Stimulated activated naive B cell treated with anti-CD40 and anti-IgM and Interleukin-4, amounts not matched to agents 10 μg/mL and 1 μg/mL and 100 μg/mL, for 72 hours (primary cell): Measurements from ENCODE around the gene PPP6R2.

Experiments
- ATAC-seq, 2 donors: fragments of 150-1000 bp; cut with Tn5 transposase; replicated peaks; 2 replicates each; pipeline ENCODE4 v1.10.0; 2021; ENCODE audit warnings: moderate library complexity in 1 of 2
- DNase-seq: peaks from one replicate; pipeline ENCODE4 v3.0.0; 2021
- H3K27ac Mint-ChIP-seq: one replicate; pipeline ENCODE4 v1.8.0; 2022; ENCODE audit warnings: mild to moderate bottlenecking, mixed read lengths
- H3K27me3 Mint-ChIP-seq, 2 donors: one replicate each; pipeline ENCODE4 v1.8.0; 2022; ENCODE audit warnings: mixed read lengths in 2 of 2
- H3K36me3 Mint-ChIP-seq, 2 donors: one replicate each; pipeline ENCODE4 v1.8.0; 2022; ENCODE audit warnings: mixed read lengths in 2 of 2, mild to moderate bottlenecking in 1 of 2
- H3K4me1 Mint-ChIP-seq, 2 donors: one replicate each; pipeline ENCODE4 v1.8.0; 2022; ENCODE audit warnings: mixed read lengths in 2 of 2, mild to moderate bottlenecking in 1 of 2
- H3K4me3 Mint-ChIP-seq, 2 donors: one replicate each; pipeline ENCODE4 v1.8.0; 2022; ENCODE audit warnings: mild to moderate bottlenecking in 2 of 2, mixed read lengths in 2 of 2, moderate library complexity in 1 of 2
- H3K9me3 Mint-ChIP-seq, 2 donors: one replicate each; pipeline ENCODE4 v1.8.0; 2022; ENCODE audit warnings: mixed read lengths in 2 of 2, mild to moderate bottlenecking in 1 of 2

PPP6R2 gene

DNA sequence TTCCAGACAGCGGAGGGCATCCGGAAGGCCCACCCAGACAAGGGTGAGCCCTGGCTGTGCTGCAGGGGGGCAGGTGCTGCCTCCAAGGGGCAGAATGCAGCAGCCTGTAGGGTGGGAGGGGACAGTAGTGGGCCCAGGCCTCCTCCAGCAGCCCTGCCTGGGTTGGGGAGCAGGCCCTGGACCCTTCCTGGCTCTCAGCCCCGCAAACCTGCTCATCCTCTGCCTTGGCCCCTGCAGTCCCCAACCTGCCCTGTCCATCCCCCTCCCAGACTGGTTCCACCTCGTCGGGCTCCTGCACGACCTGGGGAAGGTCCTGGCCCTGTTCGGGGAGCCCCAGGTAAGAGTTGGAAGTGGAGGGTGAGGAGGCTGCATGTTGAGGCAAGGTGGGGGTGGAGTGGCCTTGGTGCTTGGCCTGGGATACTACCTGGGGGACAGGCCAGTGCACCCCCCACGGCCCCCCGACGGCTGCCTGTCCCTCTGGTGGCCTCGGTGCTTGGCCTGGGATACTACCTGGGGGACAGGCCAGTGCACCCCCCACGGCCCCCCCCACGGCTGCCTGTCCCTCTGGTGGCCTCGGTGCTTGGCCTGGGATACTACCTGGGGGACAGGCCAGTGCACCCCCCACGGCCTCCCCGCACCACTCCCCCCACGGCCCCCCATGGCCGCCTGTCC, 145.0 kb downstream of the PPP6R2 start:
- Mint-ChIP-seq H3K27me3 (no peaks in the 10 kb centered on the region), H3K27ac (no peak overlapping the region), H3K9me3 (no peaks in the 10 kb centered on the region), H3K4me1 (peaks cover 9 to 12% of the 10 kb centered on the region in 2 donors), H3K4me3 (no peak overlapping the region), H3K36me3 (no peaks in the 10 kb centered on the region)
- DNase-seq (no peak), ATAC-seq (no peak)

DNA sequence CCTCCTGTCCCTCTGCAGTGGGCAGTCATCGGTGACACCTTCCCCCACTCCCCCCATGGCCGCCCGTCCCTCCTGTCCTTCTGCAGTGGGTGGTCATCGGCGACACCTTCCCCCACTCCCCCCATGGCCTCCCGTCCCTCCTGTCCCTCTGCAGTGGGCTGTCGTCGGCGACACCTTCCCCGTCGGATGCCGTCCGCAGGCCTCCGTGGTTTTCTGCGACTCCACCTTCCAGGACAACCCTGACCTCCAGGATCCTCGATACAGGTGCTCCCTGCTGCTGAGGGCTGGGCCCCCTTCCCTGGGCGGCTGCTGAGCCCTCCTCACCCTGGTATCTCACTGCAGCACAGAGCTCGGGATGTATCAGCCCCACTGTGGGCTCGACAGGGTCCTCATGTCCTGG, 145.8 kb downstream of the PPP6R2 start:
- Mint-ChIP-seq H3K4me3 (no peak overlapping the region), H3K4me1 (peaks cover 9 to 12% of the 10 kb centered on the region in 2 donors), H3K27ac (no peak overlapping the region), H3K27me3 (no peaks in the 10 kb centered on the region), H3K36me3 (no peaks in the 10 kb centered on the region), H3K9me3 (no peaks in the 10 kb centered on the region)
- DNase-seq (no peak), ATAC-seq (no peak)

DNA sequence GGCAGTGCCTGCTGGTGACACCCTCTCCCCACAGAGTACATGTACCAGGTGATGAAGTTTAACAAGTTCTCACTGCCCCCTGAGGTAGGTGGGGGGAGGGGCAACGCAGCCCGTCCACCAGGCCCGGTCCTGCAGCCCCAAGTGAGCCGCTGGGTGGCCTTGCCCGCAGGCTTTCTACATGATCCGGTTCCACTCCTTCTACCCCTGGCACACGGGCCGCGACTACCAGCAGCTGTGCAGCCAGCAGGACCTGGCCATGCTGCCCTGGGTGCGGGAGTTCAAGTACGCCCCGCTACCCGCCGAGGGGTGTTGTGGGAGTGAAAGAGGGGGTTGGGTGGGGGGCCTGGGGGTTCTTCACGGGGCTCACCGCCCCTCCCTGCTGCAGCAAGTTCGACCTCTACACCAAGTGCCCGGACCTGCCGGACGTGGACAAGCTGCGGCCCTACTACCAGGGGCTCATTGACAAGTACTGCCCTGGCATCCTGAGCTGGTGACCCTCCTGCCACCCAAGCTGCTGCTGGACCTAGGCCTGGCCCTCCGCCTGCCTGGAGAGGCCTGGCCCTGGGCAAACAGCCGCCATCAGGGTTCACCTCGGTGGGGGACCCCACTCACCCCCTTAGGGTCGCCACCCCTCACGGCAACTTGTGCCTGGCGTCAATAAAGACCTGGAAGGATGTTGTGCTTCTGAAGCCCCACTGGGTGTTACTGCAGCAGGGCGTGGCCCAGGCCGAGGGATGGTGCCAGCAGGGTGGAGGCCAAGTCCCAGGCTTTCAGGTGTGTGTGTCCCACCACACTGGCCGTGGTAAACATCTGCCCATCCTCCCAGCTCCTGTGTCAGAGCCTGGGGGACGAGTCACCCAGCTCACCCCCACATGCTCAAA, 146.5 kb downstream of the PPP6R2 start:
- Mint-ChIP-seq H3K36me3 (no peaks in the 10 kb centered on the region), H3K4me3 (no peak overlapping the region), H3K27ac (no peak overlapping the region), H3K9me3 (no peaks in the 10 kb centered on the region), H3K4me1 (peaks cover 9% of the 10 kb centered on the region in 2 donors), H3K27me3 (no peaks in the 10 kb centered on the region)
- no peak for ATAC-seq
- DNase-seq = no peak

DNA sequence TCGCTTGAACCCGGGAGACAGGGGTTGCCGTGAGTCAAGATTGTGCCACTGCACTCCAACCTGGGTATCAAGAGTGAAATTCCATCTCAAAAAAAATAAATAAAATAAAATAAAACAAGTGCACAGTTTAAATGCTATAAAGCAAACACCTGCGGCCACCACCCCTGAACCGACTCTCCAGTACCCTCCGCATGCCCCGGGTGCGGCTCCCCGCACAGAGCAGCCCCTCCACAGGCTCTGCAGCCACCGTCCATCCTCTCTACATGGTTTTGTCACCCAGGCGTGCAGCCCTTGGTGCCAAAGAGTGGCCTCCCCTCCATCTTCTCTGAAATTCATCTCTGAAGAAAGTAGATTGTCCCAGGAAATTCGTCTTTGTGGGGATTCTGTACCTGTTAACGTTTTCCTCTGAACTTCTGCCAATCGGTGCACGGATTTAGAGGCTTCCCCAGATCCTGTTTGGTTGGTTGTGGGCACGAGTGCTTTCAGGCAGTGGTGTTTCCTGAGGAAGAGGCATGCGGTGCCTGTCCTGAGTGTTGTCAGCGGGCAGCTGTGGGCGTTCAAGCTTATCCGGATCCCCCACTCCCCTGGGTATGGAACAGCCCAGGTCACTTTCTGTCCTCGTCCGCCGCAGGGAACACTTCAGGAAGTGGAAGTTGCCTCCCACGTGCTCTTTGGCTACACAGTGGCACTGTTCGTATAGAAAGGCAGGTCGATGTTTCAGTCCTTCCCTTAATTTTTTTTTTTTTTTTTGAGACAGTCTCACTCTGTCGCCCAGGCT, 147.6 kb downstream of the PPP6R2 start:
- H3K4me1 Mint-ChIP-seq = peaks cover 7 to 9% of the 10 kb centered on the region in 2 donors
- H3K27me3 Mint-ChIP-seq = no peaks in the 10 kb centered on the region
- no peak for DNase-seq
- H3K36me3 Mint-ChIP-seq = no peaks in the 10 kb centered on the region
- no peak overlapping the region for H3K27ac Mint-ChIP-seq
- peak; percentile 67 to 73 for ATAC-seq
- H3K9me3 Mint-ChIP-seq = no peaks in the 10 kb centered on the region
- H3K4me3 Mint-ChIP-seq = peak overlapping the region; percentile 7 to 58
